Activated naive CD8-positive, alpha-beta T cell (primary cell): ENCODE measurements around the gene SRC.
"Not testable (repeated sequence)": the region's sequence is repeated elsewhere in the genome, so short reads cannot be mapped to it uniquely, and the experiment has no call there.

Experiments
- H3K27ac Mint-ChIP-seq: one replicate; pipeline ENCODE4 v1.8.0; 2021; ENCODE audit warnings: mixed read lengths
- H3K27me3 Mint-ChIP-seq: one replicate; pipeline ENCODE4 v1.8.0; 2021; ENCODE audit warnings: mixed read lengths
- H3K36me3 Mint-ChIP-seq: one replicate; pipeline ENCODE4 v1.8.0; 2021; ENCODE audit warnings: mixed read lengths
- H3K4me1 Mint-ChIP-seq: one replicate; pipeline ENCODE4 v1.8.0; 2021; ENCODE audit warnings: low read depth, mixed read lengths
- H3K4me3 Mint-ChIP-seq: one replicate; pipeline ENCODE4 v1.8.0; 2021; ENCODE audit warnings: mild to moderate bottlenecking, mixed read lengths
- H3K9me3 Mint-ChIP-seq: one replicate; pipeline ENCODE4 v1.8.0; 2021; ENCODE audit warnings: low read depth, mixed read lengths

SRC gene

DNA sequence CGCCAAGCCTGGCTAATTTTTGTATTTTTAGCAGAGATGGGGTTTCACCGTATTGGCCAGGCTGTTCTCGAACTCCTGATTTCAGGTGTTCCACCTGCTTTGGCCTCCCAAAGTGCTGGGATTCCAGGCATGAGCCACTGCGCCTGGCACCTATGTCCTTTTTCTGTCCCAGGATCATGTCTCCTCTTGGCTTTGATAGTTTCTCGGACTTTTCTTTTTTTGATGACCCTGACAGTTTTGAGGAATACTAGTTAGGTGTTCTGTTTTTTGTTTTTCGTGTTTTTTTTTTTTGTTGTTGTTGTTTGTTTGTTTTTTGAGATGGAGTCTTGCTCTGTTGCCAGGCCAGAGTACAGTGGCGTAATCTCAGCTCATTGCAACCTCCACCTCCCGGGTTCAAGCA is 7.6 kb upstream of the SRC start:
- H3K4me1 Mint-ChIP-seq, result peaks cover 16% of the 10 kb centered on the region
- not testable (repeated sequence) for H3K36me3 Mint-ChIP-seq, H3K27ac Mint-ChIP-seq, H3K4me3 Mint-ChIP-seq, H3K27me3 Mint-ChIP-seq, H3K9me3 Mint-ChIP-seq

GRCh38 chr20:37339208-37339607 is 6.7 kb upstream of the SRC start:
- Mint-ChIP-seq H3K36me3 (no peaks in the 10 kb centered on the region), H3K4me3 (no peak overlapping the region), H3K27me3 (no peaks in the 10 kb centered on the region), H3K4me1 (peaks cover 20% of the 10 kb centered on the region), H3K9me3 (no peaks in the 10 kb centered on the region), H3K27ac (no peak overlapping the region)

DNA sequence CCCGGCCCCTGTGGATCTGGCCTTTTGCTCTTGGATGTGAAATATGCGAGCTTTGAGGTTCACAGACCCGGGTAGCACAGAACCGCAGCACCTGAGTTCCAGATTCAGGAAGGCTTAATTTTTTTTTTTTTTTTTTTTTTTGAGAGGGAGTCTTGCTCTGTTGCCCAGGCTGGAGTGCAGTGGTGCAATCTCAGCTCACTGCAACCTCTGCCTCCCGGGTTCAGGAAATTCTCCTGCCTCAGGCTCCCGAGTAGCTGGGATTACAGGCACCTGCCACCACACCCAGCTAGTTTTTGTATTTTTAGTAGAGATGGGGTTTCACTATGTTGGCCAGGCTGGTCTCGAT is 6.2 kb upstream of the SRC start:
- not testable (repeated sequence) for H3K4me3 Mint-ChIP-seq, H3K27me3 Mint-ChIP-seq, H3K36me3 Mint-ChIP-seq, H3K9me3 Mint-ChIP-seq, H3K27ac Mint-ChIP-seq
- peaks cover 21% of the 10 kb centered on the region for H3K4me1 Mint-ChIP-seq

GRCh38 chr20:37340998-37341397 is 4.9 kb upstream of the SRC start:
- no peaks in the 10 kb centered on the region for H3K36me3 Mint-ChIP-seq

DNA sequence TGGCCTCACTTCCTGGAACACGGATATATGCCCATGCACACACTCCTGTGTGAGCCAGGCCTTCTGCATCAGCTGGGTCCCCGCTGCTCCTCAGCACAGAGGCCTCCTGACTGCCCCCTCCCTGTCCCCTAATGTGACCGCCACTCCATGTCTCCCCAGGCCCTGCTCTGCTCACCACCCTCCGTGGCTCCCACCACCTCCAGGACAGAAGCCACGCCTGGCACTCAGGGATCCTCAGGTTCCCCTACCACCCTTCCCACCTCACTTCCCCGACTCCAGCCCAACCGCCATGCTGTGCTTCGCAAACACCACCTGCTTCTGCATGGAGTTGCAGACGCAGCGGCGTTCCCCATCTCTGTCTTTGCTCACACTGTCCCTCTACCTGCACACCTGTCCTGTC is 4.3 kb upstream of the SRC start:
- H3K9me3 Mint-ChIP-seq, result no peaks in the 10 kb centered on the region
- no peaks in the 10 kb centered on the region for H3K36me3 Mint-ChIP-seq
- H3K4me3 Mint-ChIP-seq, result no peak overlapping the region
- H3K27me3 Mint-ChIP-seq, result no peaks in the 10 kb centered on the region
- H3K4me1 Mint-ChIP-seq, result peaks cover 16% of the 10 kb centered on the region
- no peak overlapping the region for H3K27ac Mint-ChIP-seq

More at GRCh38 chr20:37340998-37341397, 4.9 kb upstream of the SRC start:
- H3K27ac Mint-ChIP-seq, result no peak overlapping the region
- no peaks in the 10 kb centered on the region for H3K27me3 Mint-ChIP-seq
- peaks cover 19% of the 10 kb centered on the region for H3K4me1 Mint-ChIP-seq
- H3K4me3 Mint-ChIP-seq, result no peak overlapping the region
- no peaks in the 10 kb centered on the region for H3K9me3 Mint-ChIP-seq

- no peaks in the 10 kb centered on the region for H3K9me3 Mint-ChIP-seq
- no peak overlapping the region for H3K4me3 Mint-ChIP-seq
- no peaks in the 10 kb centered on the region for H3K36me3 Mint-ChIP-seq
- H3K27ac Mint-ChIP-seq, result no peak overlapping the region
- peaks cover 12% of the 10 kb centered on the region for H3K4me1 Mint-ChIP-seq
- no peaks in the 10 kb centered on the region for H3K27me3 Mint-ChIP-seq
These were observed 3.4 kb upstream of the SRC start for GRCh38 chr20:37342231-37343177.

DNA sequence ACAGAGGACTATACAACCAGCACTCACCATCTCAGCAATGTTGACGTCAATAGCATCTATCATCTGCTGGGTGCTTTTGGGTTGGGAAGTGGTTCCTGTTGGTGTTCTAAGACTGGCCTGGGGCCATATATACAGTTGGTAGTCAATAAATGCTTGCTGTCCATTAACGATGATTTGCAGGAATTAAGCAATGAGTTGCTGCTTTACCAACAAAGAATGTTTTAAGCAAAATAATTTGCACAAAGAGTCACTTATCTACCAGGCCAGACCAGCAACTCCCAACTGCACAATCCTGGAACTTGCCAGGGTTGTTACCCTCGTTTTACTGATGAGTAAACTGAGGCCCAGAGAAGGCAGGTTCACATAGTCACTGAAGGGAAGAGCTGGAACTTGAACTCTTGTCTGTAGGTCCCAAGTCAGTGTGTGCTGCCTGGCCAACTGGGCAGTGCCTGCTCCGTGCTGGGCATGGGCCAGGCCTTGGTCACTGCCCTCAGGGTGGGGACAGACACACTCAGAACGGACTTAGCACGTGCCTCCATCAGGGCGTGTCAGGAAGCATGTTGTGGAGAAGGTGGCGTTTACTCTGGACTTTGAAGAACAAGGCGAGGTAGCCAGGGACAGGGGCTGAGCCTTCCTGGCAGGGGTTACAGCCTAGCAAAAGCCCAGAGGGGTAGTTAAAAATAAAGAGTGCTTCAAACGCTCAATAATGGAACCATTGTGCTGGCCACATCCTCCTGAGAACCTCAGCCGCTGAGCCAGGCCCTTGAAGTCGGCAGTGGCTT is 2.5 kb upstream of the SRC start:
- Mint-ChIP-seq H3K27ac (no peak overlapping the region), H3K27me3 (no peaks in the 10 kb centered on the region), H3K4me1 (peaks cover 17% of the 10 kb centered on the region), H3K4me3 (no peak overlapping the region), H3K9me3 (no peaks in the 10 kb centered on the region), H3K36me3 (no peaks in the 10 kb centered on the region)

GRCh38 chr20:37343994-37344355 is 2.0 kb upstream of the SRC start:
- no peak overlapping the region for H3K27ac Mint-ChIP-seq
- no peaks in the 10 kb centered on the region for H3K27me3 Mint-ChIP-seq
- peaks cover 17% of the 10 kb centered on the region for H3K4me1 Mint-ChIP-seq
- H3K4me3 Mint-ChIP-seq, result no peak overlapping the region
- no peaks in the 10 kb centered on the region for H3K36me3 Mint-ChIP-seq
- H3K9me3 Mint-ChIP-seq, result no peaks in the 10 kb centered on the region

DNA sequence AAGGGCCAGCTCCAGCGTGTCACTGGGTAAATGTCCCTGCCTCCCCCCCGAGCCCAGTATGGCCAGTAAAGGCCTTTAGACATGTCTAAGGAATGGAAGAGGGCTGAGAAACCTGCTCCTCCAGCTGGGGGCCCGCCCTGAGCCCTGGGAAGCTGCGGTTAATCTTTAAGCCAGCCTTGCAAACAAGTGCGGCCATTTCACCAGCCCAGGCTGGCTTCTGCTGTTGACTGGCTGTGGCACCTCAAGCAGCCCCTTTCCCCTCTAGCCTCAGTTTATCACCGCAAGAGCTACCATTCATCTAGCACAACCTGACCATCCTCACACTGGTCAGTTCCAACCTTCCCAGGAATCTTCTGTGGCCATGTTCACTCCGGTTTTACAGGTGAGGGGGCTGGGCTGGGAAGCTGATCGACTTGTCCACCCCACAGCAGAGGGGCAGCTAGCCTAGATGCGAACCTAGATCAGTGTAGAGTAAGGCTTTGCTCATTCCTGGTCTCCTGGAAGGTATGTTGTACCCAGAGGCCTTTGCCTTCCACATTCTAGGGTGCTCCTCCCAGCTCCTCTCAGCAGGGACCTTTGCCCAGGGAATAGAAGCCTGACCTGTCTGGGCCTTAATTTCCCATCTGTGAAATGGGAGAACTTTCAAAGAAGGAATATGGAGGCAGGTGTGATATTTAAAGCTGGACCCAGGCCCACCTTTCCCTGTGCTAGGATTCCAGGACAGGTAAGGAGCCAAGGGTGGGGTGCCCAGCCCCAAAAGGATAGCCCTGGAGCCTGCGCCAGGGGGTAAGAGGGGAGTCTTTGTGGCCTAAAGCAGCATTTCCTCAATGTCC is 1.2 kb upstream of the SRC start:
- Mint-ChIP-seq H3K4me1 (peaks cover 17% of the 10 kb centered on the region), H3K27me3 (no peaks in the 10 kb centered on the region), H3K4me3 (peak overlapping the region; percentile 73), H3K27ac (no peak overlapping the region), H3K36me3 (no peaks in the 10 kb centered on the region), H3K9me3 (no peaks in the 10 kb centered on the region)

DNA sequence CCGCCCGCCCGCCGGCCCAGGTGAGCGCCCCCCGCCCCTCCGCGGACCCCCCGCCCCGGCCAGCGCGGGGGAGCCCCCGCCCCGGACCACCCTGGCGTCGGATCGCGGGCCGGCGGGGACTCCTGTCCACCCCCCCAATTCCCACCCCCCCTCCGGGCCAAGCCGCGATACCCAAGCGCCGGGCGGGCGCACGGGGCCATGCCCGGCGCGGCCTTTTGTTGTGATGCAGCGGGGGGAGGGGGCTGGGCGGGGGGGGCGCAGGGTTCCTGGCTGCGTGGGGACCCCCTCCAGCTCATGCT is 245 bp downstream of the SRC start:
- Mint-ChIP-seq H3K36me3 (no peaks in the 10 kb centered on the region), H3K4me3 (no peak overlapping the region), H3K4me1 (peaks cover 17% of the 10 kb centered on the region), H3K27me3 (no peaks in the 10 kb centered on the region), H3K9me3 (no peaks in the 10 kb centered on the region), H3K27ac (no peak overlapping the region)

- Mint-ChIP-seq H3K4me1 (peaks cover 17% of the 10 kb centered on the region), H3K4me3 (peak overlapping the region; percentile 67), H3K27ac (no peak overlapping the region)
These were observed 801 bp downstream of the SRC start for GRCh38 chr20:37346535-37347346.

GRCh38 chr20:37347347-37347823 is 1.4 kb downstream of the SRC start:
- no peak overlapping the region for H3K27ac Mint-ChIP-seq
- H3K9me3 Mint-ChIP-seq, result no peaks in the 10 kb centered on the region
- peaks cover 17% of the 10 kb centered on the region for H3K4me1 Mint-ChIP-seq
- H3K4me3 Mint-ChIP-seq, result peak overlapping the region; percentile 67
- no peaks in the 10 kb centered on the region for H3K27me3 Mint-ChIP-seq
- H3K36me3 Mint-ChIP-seq, result no peaks in the 10 kb centered on the region

More at GRCh38 chr20:37346535-37347346, 801 bp downstream of the SRC start:
- Mint-ChIP-seq H3K9me3 (no peaks in the 10 kb centered on the region), H3K27me3 (no peaks in the 10 kb centered on the region), H3K36me3 (no peaks in the 10 kb centered on the region)

- Mint-ChIP-seq H3K27me3 (no peaks in the 10 kb centered on the region), H3K9me3 (no peaks in the 10 kb centered on the region), H3K4me1 (peaks cover 17% of the 10 kb centered on the region), H3K27ac (peak overlapping the region; percentile 59), H3K4me3 (peak overlapping the region; percentile 14), H3K36me3 (no peaks in the 10 kb centered on the region)
These were observed 2.2 kb downstream of the SRC start for GRCh38 chr20:37347891-37348791.
